NCI-H748 (cell line): ENCODE results near the gene CRMP1.
"Not testable (repeated sequence)": the region's sequence is repeated elsewhere in the genome, so short reads cannot be mapped to it uniquely, and the experiment has no call there.

Source experiments
- DNase-seq: peaks from one replicate; lab custom pipeline; 2025; ENCODE audit not compliant: unreplicated experiment; lab: John Stamatoyannopoulos, UW

Gene CRMP1

GRCh38 chr4:5863461-5864113, 29.3 kb downstream of the CRMP1 start:
- no peak for DNase-seq

GRCh38 chr4:5858020-5858769, 34.7 kb downstream of the CRMP1 start:
- DNase-seq, result no peak

- DNase-seq, result no peak
Observed at GRCh38 chr4:5857199-5857598, 35.7 kb downstream of the CRMP1 start.

DNA sequence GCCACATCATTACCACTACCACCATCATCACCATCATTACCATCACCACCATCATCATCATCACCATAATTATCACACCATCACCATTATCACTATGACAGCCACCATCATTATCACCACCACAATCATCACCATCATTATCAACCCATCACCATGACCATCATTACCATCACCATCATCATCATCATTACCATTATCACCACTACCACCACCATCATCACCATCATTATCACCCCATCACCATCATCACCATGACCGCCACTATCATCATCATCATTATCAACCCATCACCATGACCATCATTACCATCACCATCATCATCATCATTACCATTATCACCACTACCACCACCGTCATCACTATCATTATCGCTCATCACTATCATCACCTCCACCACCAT, 36.5 kb downstream of the CRMP1 start:
- DNase-seq, result not testable (repeated sequence)

DNA sequence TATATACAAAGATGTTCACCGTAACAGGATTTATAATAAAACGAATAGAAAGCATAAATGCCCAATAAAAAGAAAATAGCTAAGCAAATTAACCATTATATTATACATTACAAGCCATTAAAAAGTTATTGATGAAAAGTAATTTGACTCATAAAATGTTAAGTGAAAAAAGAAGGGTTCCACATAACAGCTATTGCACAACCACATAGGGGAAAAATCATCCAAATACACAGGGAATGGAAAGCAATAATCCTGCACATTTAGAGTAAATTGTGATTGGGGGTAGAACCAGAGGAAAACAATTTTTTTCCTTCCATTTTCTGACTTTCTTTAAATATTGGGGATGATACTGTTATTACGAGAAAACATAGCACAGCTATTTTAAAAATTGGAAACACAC, 38.0 kb downstream of the CRMP1 start:
- DNase-seq, result no peak

DNA sequence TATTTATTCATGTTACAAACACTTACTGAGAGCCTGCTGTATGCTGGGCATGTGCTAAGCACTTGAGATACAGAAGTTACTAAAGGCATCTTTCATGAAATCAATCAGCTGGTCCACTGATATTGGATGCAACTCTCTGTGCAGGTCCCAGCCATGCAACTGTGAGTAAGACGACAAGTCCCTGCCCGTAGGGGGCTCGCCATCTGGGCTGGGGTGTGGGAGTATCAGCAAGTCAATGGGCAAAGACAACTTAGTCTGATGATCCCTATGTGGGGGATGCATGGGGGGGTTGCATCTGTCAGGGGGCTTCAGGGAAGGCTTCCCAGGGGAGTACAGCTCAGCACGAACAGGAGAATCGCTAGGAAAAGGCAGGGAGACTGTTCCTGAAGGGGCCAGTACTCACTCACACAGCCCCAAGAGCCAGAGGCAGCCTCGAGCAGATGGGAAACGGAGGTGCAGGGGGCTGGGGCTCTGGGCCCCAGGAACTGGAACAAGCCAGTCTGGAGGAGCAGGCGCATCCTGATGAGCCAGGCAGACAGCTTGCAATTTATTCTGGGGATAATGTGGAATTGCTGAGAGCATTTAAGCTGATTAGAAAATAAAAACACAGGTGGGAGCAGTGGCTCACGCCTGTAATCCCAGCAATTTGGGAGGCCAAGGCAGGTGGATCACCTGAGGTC, 40.2 kb downstream of the CRMP1 start:
- no peak for DNase-seq

- DNase-seq, result no peak
Observed at GRCh38 chr4:5851637-5852301, 41.1 kb downstream of the CRMP1 start.

- no peak for DNase-seq
Observed at GRCh38 chr4:5845035-5845905, 47.6 kb downstream of the CRMP1 start.

DNA sequence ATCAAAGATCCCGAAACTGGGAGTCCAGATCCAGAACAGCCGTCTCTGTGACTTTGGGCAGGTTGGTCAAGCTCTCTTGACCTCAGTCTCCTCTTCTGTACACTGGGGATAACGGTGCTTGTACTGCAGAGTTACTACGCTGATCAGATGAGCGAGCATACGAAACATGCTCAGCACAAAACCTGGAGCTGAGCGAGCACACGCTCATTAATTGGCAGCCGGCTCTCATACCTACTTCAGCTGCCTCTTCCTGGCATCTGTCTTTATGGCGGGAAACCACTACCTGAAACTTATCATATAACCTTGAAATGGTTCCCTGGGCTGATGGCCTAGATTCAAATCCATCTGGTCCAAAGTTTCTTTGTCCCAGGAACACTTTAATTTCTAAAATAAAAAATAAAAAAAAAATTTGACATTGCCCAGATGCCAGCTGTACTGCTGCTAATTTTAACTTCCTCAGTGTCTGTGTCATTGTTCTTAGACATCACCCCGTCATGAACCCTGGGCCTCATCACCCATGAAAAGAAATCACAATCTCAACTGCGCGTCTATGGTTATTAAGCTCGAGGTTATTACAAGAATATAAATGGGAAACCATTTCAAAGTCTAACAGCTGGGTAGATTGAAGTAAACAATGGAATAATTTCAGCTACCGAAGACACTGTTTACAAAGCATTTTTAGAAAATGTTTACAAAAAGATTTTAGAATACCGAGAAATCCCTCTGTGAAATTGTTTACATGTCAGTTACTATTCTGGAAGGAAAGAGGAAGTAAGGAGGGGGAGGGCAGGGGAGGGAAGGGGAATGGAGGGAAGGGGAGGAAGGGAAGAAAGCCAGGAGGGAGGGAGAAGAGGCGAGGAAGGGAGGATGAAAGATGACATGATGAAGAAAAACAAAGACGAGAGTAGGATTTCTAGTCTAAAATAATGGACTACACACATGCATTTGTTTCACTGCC, 49.0 kb downstream of the CRMP1 start:
- DNase-seq, result no peak

- no peak for DNase-seq
Observed at GRCh38 chr4:5842456-5842855, 50.4 kb downstream of the CRMP1 start.

GRCh38 chr4:5839751-5840674, 52.9 kb downstream of the CRMP1 start:
- DNase-seq, result no peak

GRCh38 chr4:5839332-5839731, 53.6 kb downstream of the CRMP1 start:
- no peak for DNase-seq

DNA sequence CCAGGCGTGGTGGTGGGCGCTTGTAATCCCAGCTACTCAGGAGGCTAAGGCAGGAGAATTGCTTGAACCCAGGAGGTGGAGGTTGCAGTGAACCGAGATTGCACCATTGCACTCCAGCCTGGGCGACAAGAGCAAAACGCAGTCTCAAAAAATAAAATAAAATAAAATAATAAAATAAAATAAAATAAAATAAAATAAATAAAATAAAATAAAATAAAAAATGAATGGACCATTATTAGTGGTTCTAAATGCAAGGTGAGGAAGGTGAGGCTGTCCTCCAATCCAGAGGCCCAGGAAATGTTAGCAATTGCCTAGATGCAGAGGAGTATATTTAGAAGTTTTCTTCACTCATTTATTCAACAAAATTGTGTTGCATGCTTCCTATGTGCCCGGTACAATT, 55.4 kb downstream of the CRMP1 start:
- not testable (repeated sequence) for DNase-seq

GRCh38 chr4:5836943-5837342, 55.9 kb downstream of the CRMP1 start:
- no peak for DNase-seq

GRCh38 chr4:5828005-5828391, 64.9 kb downstream of the CRMP1 start:
- no peak for DNase-seq

GRCh38 chr4:5827108-5828004, 65.5 kb downstream of the CRMP1 start:
- DNase-seq, result no peak

DNA sequence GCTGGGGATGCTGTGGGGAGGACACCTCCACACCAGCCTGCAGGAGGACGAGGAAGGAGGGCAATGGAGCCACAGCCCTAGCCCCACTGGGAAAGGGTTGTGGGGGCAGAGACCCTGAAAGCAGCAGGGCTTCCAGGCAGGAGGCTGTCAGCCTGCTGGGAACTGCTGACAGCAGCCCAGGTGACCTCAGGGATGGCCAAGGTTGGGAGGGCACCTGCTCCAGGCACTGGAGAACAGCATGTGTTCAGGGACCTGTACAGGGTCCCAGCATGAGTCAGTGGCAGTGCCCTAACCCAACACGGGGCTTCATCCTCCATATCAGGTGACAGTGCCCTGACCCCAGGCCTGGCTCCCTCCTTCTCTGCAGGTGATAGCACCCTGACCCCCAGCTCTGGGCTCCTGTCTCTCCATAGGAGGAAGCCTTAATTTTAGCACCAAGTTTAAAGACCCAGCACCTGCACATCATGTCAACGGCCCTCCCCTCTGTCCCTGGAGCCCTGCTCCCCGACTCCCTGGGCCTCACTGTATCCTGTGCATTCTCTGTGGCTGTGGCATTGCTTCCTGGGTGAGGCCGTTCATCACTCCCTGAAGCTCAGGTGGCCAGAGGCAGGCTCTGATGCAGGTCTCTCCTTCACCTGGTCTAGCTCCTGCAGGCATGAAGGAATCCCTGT, 66.3 kb downstream of the CRMP1 start:
- DNase-seq, result no peak
